Dendritic cell treated with granulocyte-macrophage colony-stimulating factor and Interleukin-4, amounts not matched to agents 40 ng/mL and 50 ng/mL, for 4 days (primary cell): ENCODE results near the gene UAP1.

Source experiments
- H3K27ac Mint-ChIP-seq: one replicate; pipeline ENCODE4 v1.8.0; 2022; ENCODE audit warnings: mild to moderate bottlenecking, mixed read lengths
- H3K27me3 Mint-ChIP-seq: one replicate; pipeline ENCODE4 v1.8.0; 2022; ENCODE audit warnings: mild to moderate bottlenecking, mixed read lengths
- H3K36me3 Mint-ChIP-seq: one replicate; pipeline ENCODE4 v1.8.0; 2022; ENCODE audit warnings: low read depth, mixed read lengths
- H3K4me1 Mint-ChIP-seq: one replicate; pipeline ENCODE4 v1.8.0; 2022; ENCODE audit warnings: low read depth, mixed read lengths
- H3K4me3 Mint-ChIP-seq: one replicate; pipeline ENCODE4 v1.8.0; 2022; ENCODE audit warnings: mild to moderate bottlenecking, moderate library complexity, mixed read lengths
- H3K9me3 Mint-ChIP-seq: one replicate; pipeline ENCODE4 v1.8.0; 2022; ENCODE audit warnings: mixed read lengths
- intact Hi-C: fragments of 100-400 bp; cut with micrococcal nuclease; formaldehyde crosslinking; loops from one replicate; pipeline ENCODE4 v1.15.0; 2022

Gene UAP1

DNA sequence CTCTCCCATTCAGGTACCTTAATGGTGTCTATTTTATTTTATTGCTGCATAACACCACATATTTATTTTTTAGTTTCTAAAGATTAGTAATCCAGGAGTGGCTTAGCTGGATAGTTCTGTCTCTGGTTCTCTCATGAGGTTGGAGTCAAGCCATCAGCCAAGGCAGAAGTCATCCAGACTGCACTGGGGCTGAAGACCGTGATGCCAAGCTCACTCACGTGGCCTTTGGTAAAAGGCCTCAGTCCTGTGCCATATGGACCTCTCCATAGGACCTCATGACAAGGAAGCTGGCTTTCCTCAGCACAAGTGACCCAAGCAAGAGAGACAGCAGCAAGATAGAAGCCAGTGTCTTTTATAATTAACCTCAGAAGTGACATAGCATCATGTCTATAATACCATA is 47.8 kb downstream of the UAP1 start:
- Mint-ChIP-seq H3K4me3 (no peak overlapping the region), H3K9me3 (no peaks in the 10 kb centered on the region), H3K27me3 (no peaks in the 10 kb centered on the region), H3K27ac (no peak overlapping the region), H3K36me3 (no peaks in the 10 kb centered on the region), H3K4me1 (no peaks in the 10 kb centered on the region)
- intact Hi-C loops: no loop called here

DNA sequence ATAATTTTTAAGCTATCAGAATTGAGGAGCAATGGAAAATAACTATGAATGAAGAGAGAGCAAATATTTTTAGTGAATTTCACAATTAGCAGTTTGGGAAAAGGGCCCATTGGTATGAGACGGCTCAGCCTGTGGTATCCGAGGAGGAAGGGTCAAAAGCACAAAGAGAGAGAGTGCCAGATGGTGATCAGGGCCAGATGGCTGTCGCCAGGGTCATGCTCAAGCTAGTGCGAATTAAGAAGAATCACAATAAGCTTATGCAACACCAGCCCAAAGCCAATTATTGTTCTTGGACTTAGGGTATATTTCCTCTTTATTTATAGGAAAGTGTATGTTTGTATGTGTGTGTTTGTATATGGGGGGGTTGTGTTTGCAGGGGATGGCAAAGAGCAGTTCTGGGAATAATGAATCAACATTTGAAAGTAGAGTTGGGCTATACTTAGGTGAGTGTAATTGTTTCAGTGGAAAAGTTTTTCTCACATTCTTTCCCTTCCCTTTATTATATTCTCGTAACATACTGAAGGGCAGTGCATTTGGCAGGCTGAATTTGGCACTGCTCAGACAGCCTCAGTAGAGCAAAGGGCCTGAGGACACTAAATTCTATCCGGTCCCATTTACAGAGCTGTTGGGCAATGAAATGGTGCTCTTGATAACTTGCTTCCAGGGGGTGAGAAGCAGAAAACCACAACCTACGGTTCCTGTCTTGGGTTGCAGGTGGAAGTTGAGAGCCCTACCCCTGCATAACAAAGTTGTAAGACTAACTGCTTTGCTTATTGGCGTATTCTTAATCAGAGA is 51.3 kb downstream of the UAP1 start:
- intact Hi-C loops: no loop called here
- Mint-ChIP-seq H3K27me3 (no peaks in the 10 kb centered on the region), H3K4me1 (no peaks in the 10 kb centered on the region), H3K4me3 (no peak overlapping the region), H3K36me3 (no peaks in the 10 kb centered on the region), H3K9me3 (peaks cover 12% of the 10 kb centered on the region), H3K27ac (no peak overlapping the region)

DNA sequence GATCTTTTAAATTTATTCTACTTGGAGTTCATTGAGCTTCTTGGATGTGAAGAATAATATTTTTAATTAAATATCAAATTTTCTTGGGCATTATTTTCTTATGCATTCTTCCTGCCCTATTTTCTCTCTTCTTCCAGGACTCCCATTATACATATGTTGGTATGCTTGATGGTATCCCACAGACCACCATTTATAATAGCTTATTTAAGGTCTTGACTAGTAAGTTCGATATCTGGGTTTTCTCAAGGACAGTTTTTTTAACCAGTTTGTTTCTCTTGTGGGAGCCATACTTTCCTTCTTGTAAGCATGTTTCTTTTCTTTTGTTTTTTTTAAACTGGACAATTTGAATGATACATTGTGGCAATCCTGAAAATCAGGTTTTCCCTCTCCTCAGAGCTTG is 55.3 kb downstream of the UAP1 start:
- H3K9me3 Mint-ChIP-seq: peaks cover 14% of the 10 kb centered on the region

DNA sequence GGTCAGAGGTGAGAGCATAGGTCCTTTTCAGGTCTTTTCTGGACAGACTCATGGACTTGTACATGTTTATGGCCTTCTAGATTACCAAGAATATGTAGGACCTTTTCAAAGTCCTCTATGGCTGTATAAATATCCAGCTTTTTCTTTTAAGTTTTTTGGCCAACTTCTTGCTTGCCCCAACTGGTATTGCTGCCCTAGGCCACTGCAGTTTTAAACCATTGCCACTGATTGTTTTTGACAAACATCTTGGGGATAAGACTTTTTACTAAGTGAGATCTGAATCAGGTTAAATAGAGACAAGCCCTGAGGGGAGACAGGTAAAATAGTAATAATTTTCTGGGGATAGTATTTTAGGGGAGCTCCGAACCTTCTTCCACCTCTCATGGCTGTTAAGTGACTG is 56.0 kb downstream of the UAP1 start:
- intact Hi-C loops: no loop called here
- H3K9me3 Mint-ChIP-seq: peaks cover 14% of the 10 kb centered on the region
- H3K4me1 Mint-ChIP-seq: no peaks in the 10 kb centered on the region
- H3K27me3 Mint-ChIP-seq: no peaks in the 10 kb centered on the region
- no peaks in the 10 kb centered on the region for H3K36me3 Mint-ChIP-seq
- H3K27ac Mint-ChIP-seq: no peak overlapping the region
- no peak overlapping the region for H3K4me3 Mint-ChIP-seq

More for the DNA sequence above, 55.3 kb downstream of the UAP1 start:
- H3K36me3 Mint-ChIP-seq: no peaks in the 10 kb centered on the region
- no peaks in the 10 kb centered on the region for H3K4me1 Mint-ChIP-seq
- intact Hi-C loops: no loop called here
- H3K27me3 Mint-ChIP-seq: no peaks in the 10 kb centered on the region
- no peak overlapping the region for H3K27ac Mint-ChIP-seq
- H3K4me3 Mint-ChIP-seq: no peak overlapping the region

DNA sequence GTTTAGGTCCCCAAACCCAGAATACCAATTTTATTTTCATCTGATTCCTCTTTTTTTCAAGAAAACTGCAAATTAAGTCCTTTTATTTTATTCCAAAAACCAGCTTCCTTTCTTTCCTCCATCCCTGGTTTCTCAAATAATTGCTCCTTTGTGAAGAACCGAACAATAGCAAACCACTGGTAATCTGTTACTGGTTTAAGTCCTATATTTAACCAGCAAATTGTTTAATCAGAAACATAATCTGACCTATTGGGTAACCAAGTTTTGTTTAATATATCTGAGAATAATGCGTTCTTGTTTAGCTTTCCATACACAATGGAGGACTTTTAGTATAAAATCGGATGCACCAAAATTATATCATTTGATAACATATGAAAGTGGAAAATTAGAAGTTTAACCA is 57.6 kb downstream of the UAP1 start:
- intact Hi-C loops: no loop called here
- Mint-ChIP-seq H3K27ac (no peak overlapping the region), H3K4me1 (no peaks in the 10 kb centered on the region)

DNA sequence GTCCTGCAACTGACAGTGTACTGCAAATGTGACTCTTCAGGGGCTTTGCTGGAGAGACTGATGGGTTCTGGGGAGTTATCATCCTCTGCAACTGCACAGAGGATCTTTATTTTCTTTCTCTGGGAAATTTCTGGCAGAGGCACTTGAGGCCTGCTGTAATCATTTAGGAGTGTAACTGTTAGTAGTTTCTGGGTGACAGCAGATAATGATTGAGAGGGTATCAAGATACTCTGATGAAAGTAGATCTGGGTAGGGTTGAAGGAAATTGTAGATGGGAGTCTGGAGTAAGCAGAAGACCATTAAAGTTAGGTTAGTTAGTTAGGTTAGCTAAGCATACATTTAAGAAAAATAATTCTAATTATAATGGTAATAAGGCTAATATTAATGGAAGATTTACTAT is 59.7 kb downstream of the UAP1 start:
- H3K27ac Mint-ChIP-seq: no peak overlapping the region

More for the DNA sequence above, 57.6 kb downstream of the UAP1 start:
- H3K9me3 Mint-ChIP-seq: peaks cover 14% of the 10 kb centered on the region
- no peaks in the 10 kb centered on the region for H3K27me3 Mint-ChIP-seq
- no peak overlapping the region for H3K4me3 Mint-ChIP-seq
- H3K36me3 Mint-ChIP-seq: no peaks in the 10 kb centered on the region

GRCh38 chr1:162625679-162626078 is 64.2 kb downstream of the UAP1 start:
- H3K4me1 Mint-ChIP-seq: no peaks in the 10 kb centered on the region
- no peak overlapping the region for H3K27ac Mint-ChIP-seq
- intact Hi-C loops: no loop called here
- H3K9me3 Mint-ChIP-seq: no peaks in the 10 kb centered on the region
- H3K4me3 Mint-ChIP-seq: no peak overlapping the region
- H3K27me3 Mint-ChIP-seq: peaks cover 2% of the 10 kb centered on the region
- no peaks in the 10 kb centered on the region for H3K36me3 Mint-ChIP-seq

More for the DNA sequence above, 59.7 kb downstream of the UAP1 start:
- Mint-ChIP-seq H3K36me3 (no peaks in the 10 kb centered on the region), H3K9me3 (peaks cover 14% of the 10 kb centered on the region), H3K4me1 (no peaks in the 10 kb centered on the region), H3K27me3 (peaks cover 2% of the 10 kb centered on the region), H3K4me3 (no peak overlapping the region)
- intact Hi-C loops: no loop called here

DNA sequence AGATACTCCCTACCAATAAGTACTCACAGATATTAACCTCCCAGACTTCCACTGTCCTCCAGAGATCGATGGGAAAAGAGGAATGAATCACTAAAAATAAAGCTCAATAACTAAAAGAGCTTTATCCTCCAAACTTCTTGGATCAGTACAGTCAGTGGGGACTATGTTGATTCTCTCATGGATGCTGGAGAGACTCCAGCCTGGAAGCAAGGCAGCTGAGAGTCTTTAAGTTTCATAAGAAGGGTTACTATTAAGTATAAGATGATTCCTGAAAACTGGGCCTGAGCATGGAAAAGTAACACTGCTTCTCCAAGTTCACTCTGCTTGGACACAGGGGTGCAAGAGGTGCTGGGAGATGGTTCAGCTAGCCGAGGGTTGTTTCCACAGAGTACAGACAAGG is 64.6 kb downstream of the UAP1 start:
- Mint-ChIP-seq H3K36me3 (no peaks in the 10 kb centered on the region), H3K9me3 (no peaks in the 10 kb centered on the region), H3K27me3 (peaks cover 2% of the 10 kb centered on the region), H3K27ac (no peak overlapping the region), H3K4me3 (no peak overlapping the region), H3K4me1 (no peaks in the 10 kb centered on the region)
- intact Hi-C loops: no loop called here

DNA sequence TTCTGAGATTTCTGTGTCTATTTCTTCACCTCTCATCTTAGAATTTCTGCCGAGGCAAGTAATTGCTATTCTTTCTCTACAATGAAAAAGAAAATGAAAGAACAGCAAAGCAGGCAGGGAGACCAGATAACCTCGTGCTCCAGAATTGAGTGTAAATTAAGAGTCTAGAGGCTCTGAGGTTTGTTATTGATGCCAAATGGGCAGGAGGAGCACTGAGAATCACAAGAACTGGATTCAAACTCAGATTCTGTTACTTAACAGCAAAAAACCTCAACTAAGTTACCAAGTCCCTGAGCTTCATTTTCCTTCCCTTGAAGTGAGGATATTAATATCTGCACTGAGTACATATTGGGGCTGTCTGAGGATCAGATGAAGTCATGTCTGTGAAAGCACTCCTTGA is 65.2 kb downstream of the UAP1 start:
- Mint-ChIP-seq H3K4me3 (no peak overlapping the region), H3K9me3 (no peaks in the 10 kb centered on the region), H3K4me1 (no peaks in the 10 kb centered on the region), H3K27me3 (peaks cover 4% of the 10 kb centered on the region), H3K27ac (no peak overlapping the region), H3K36me3 (no peaks in the 10 kb centered on the region)
- intact Hi-C loops: no loop called here

DNA sequence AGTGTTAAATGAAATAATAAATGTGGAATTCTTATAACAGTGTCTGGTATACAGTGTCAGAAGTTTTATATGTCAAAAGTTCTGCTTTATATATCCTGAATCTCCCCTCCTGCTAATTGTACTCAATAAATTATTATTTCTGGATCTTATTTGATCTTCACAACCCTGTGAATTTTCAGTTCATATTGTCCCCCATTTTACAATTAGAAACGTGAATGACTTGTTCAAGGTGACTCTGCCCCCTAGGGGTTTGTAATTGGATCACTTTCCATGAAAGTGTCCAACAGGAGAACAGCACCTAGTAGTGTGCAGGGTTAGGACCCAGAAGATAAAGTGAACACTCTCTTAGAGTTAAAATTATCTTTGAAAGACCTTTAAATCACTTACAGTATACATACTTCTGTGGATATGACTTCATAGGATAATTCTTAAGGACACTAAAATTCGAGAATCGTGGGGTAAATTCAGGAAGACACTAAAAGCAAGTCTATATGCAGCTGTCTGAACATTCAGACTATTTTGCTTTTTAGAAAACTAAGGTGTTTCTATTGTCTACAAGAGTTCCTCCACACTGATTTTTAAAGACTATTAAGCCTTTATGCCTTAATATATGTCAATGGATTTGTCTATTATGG is 66.3 kb downstream of the UAP1 start:
- H3K36me3 Mint-ChIP-seq: no peaks in the 10 kb centered on the region

GRCh38 chr1:162629077-162629627 is 67.6 kb downstream of the UAP1 start:
- intact Hi-C loops: no loop called here
- Mint-ChIP-seq H3K27ac (no peak overlapping the region), H3K9me3 (no peaks in the 10 kb centered on the region), H3K36me3 (no peaks in the 10 kb centered on the region), H3K4me3 (no peak overlapping the region), H3K27me3 (peaks cover 4% of the 10 kb centered on the region), H3K4me1 (no peaks in the 10 kb centered on the region)

More for the DNA sequence above, 66.3 kb downstream of the UAP1 start:
- H3K4me1 Mint-ChIP-seq: no peaks in the 10 kb centered on the region
- H3K27me3 Mint-ChIP-seq: peaks cover 4% of the 10 kb centered on the region
- no peaks in the 10 kb centered on the region for H3K9me3 Mint-ChIP-seq
- no peak overlapping the region for H3K4me3 Mint-ChIP-seq
- H3K27ac Mint-ChIP-seq: no peak overlapping the region
- intact Hi-C loops: no loop called here

DNA sequence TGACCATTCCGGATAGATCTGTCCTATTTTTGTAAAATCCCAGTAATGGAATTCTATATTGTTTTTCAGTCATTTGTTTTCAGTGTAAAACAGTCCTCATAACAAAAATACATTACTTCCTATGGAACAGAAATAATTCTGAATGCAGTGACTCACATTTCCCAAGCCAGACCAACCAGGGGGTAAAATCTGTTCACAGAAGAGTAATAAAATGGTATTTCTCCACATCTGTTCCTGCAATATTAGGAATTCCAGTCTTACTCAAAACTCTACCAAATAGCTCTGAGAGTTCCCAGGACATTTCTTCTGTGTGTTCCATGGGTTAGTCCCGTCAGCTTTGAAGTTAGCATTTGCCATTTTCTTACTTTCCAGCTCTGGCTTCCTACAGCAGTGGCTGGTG is 68.1 kb downstream of the UAP1 start:
- H3K4me3 Mint-ChIP-seq: no peak overlapping the region
- H3K4me1 Mint-ChIP-seq: no peaks in the 10 kb centered on the region
- peaks cover 2% of the 10 kb centered on the region for H3K27me3 Mint-ChIP-seq
- H3K9me3 Mint-ChIP-seq: no peaks in the 10 kb centered on the region
- H3K27ac Mint-ChIP-seq: no peak overlapping the region
- H3K36me3 Mint-ChIP-seq: no peaks in the 10 kb centered on the region
- intact Hi-C loops: loop anchor here (5.0 to 10.0 kb wide), 2 partner anchors 275 to 572 kb away; no protein-coding TSS in a partner anchor

DNA sequence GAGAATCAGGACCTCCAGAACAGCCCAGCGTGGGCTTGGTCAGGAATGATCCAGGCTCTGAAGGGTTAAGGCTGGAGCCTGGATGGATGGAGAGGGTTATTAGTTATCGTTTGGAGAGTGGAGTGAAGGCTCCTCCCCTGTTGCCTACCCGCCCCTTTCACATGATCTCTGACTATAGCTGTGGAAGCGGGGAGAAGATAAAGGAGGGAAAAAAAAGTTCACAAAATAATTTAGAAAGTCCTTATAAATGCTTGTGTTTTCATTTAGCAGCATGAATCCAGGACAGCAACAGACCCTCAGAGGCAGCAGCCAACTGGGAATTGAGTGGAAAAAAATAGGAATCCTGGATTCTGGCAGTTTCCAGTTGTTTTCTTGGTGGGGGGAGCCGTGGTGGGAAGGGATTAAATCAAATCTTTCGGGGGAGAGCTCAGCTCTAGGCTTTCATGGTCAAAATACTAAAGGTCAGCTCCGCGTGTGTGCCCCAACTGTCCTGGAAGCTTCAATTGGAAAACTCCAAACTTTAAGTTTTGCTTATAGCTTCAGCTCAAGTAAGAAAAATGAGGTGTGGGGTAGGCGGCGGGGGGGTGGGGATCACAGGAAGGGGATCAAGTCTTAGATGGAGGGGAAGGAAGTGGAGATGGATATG is 70.1 kb downstream of the UAP1 start:
- intact Hi-C loops: loop anchor here (5.0 to 10.0 kb wide), 2 partner anchors 277 to 574 kb away; no protein-coding TSS in a partner anchor
- H3K4me1 Mint-ChIP-seq: no peaks in the 10 kb centered on the region

GRCh38 chr1:162632217-162632666 is 70.7 kb downstream of the UAP1 start, which contains the start of gene DDR2:
Gene DDR2 (plus strand): TSS chr1:162632464. CDS start chr1:162719064, 86,600 bp downstream.
- intact Hi-C loops: loop anchor here (5.0 to 10.0 kb wide), 2 partner anchors 277 to 575 kb away; no protein-coding TSS in a partner anchor
- no peaks in the 10 kb centered on the region for H3K9me3 Mint-ChIP-seq
- no peak within 1 kb of the TSS for H3K27ac Mint-ChIP-seq
- peaks cover 2% of the 10 kb centered on the region for H3K27me3 Mint-ChIP-seq
- H3K4me3 Mint-ChIP-seq: no peak within 1 kb of the TSS
- H3K36me3 Mint-ChIP-seq: no peaks in the 10 kb centered on the region
- H3K4me1 Mint-ChIP-seq: no peaks in the 10 kb centered on the region

More for the DNA sequence above, 70.1 kb downstream of the UAP1 start:
- H3K4me3 Mint-ChIP-seq: no peak overlapping the region
- peaks cover 2% of the 10 kb centered on the region for H3K27me3 Mint-ChIP-seq
- H3K36me3 Mint-ChIP-seq: no peaks in the 10 kb centered on the region
- no peak overlapping the region for H3K27ac Mint-ChIP-seq
- H3K9me3 Mint-ChIP-seq: no peaks in the 10 kb centered on the region
